KG1 (cell line): ENCODE data around the gene PDK4.
"Not testable (repeated sequence)": the region's sequence is repeated elsewhere in the genome, so short reads cannot be mapped to it uniquely, and the experiment has no call there.

Experiments
- DNase-seq: peaks from one replicate; lab custom pipeline; 2025; lab: John Stamatoyannopoulos, UW

PDK4 gene

GRCh38 chr7:95604811-95605210, 8.5 kb upstream of the PDK4 start:
- not testable (repeated sequence) for DNase-seq

DNA sequence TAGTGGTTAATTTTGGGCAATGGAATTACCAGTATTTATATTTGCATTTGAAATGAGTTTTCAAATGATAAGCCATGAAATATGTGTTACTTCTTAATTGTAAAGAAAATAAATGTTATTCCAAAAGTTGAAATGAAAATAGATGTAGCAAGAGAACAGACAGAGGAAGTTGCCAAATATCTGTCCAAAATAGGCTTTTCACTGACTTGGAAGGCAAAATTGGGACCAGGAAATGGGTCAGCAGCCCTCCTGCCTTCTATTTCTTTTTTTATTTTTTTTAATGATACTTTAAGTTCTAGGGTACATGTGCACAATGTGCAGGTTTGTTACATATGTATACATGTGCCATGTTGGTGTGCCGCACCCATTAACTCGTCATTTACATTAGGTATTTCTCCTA, 8.1 kb upstream of the PDK4 start:
- DNase-seq = not testable (repeated sequence)

DNA sequence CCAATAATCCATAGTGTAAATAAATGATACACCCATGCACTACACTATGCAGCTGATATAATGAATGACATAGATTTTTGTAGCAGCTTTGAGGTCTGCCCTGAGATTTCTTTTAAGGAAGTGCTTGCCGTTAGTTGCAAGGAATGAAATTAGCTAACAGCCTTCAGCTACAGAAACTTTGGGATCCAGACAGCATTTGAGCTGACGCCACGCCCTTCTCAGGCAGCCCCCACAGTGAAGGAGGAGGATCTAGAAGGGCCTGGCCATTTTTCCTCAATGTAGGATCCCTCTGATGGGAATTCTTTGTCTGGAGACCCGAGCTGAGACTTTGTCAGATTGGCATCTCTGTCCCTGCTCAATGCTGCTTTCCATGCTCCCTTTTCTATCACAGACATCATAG, 6.1 kb upstream of the PDK4 start:
- DNase-seq = no peak

- no peak for DNase-seq
Observed at GRCh38 chr7:95601316-95601715, 5.0 kb upstream of the PDK4 start.

- DNase-seq = no peak
Observed at GRCh38 chr7:95599069-95599468, 2.8 kb upstream of the PDK4 start.

GRCh38 chr7:95598511-95598910, 2.2 kb upstream of the PDK4 start:
- no peak for DNase-seq

DNA sequence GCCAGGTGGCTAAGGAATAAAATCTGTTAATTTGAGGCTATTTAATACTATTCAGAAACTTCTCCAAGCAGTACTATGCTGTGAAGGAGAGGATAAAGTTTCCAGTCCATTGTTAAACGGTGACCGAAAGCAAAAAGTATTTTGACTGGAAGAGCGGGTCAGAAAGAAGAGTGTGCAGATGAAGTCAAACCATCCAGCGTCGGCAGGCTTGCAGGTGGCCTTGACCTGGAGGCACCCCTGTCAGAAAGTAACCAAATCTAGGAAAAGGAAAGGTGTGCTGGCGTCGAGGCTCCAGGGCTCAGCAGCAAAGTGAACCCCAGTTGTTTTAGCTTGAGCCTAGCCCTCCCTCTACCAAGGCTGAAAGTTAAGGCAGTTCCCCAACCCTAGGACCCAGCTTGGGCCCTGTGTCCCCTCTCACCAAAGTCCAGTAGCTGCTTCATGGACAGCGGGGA, 544 bp downstream of the PDK4 start:
- no peak for DNase-seq

- DNase-seq = no peak
Observed at GRCh38 chr7:95594185-95594584, 2.1 kb downstream of the PDK4 start.

- DNase-seq = no peak
Observed at GRCh38 chr7:95593343-95593742, 3.0 kb downstream of the PDK4 start.

DNA sequence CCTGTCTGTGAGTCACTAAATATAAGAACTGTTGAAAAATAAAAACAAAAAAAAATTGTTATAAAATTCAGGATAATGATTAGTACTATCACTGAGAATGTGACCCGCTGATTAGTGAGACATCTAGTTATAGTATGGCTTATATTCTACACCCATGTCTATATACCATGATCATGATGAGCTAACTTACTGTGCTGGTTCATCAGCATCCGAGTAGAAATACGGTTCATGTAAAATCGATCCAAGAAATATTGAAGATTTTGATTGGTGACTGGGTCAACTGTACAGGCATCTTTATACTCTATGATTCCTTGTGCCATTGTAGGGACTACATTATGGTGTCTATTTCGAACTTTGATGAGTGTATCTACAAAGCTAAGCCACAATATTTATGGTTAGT, 3.7 kb downstream of the PDK4 start:
- no peak for DNase-seq

- DNase-seq = no peak
Observed at GRCh38 chr7:95590387-95591248, 5.7 kb downstream of the PDK4 start.

- no peak for DNase-seq
Observed at GRCh38 chr7:95589766-95590165, 6.5 kb downstream of the PDK4 start.

DNA sequence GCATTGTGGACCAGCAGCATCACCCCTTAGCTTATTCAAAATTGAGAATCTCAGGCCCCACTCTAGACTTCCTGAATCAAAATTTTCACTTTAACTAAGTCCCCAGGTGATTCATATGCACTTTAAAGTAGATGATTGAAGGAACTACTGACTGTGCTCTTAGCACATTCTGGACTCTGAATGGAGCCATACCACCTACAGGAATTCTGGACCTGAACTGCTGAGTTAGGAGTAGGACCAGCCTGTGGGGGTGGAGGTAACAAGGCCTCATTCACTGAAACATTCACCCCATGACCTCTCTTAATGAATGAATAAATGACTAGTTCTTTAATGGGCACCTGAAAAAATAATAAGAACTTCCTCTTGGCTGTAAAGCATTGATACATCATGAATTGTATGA, 7.3 kb downstream of the PDK4 start:
- DNase-seq = no peak

GRCh38 chr7:95586951-95587301, 9.4 kb downstream of the PDK4 start:
- no peak for DNase-seq

DNA sequence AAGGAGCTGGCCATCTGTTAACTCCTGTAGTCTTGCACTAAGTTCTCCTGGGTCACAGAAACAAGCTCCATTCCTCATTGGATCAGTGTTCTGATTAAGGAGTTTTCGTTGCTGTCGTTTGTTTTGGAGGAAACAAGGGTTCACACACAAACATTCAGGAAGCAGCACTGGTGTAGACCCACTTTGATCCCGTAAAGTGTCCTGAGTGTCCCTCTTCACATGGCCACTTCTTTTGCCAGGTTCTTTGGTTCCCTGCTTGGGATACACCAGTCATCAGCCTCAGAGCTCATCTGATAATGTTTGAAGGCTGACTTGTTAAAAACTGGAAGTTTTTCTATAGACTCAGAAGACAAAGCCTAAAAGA, 10.9 kb downstream of the PDK4 start:
- DNase-seq = no peak

- DNase-seq = no peak
Observed at GRCh38 chr7:95584769-95585425, 11.4 kb downstream of the PDK4 start.

GRCh38 chr7:95583834-95584621, 12.3 kb downstream of the PDK4 start:
- no peak for DNase-seq

GRCh38 chr7:95582578-95583293, 13.6 kb downstream of the PDK4 start:
- DNase-seq = no peak

DNA sequence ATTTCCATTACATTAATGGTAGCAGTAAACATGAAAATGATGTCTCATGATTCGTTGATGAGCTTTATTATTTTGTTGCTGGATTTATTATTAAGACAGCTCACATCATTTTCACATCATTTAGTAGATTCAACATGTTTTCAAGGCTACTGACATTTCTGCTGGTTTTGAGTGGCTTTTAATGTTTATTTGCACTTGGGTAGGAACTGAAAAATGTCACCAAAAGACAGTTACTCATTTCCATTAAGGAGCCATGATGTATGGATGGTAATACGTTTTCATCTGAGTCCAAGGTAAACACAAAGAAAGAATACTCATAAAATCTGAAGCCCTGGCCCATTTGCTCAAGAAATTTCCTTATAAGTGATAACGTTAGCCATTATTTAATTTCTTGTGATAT, 14.8 kb downstream of the PDK4 start:
- no peak for DNase-seq

GRCh38 chr7:95579318-95579717, 17.0 kb downstream of the PDK4 start:
- no peak for DNase-seq

DNA sequence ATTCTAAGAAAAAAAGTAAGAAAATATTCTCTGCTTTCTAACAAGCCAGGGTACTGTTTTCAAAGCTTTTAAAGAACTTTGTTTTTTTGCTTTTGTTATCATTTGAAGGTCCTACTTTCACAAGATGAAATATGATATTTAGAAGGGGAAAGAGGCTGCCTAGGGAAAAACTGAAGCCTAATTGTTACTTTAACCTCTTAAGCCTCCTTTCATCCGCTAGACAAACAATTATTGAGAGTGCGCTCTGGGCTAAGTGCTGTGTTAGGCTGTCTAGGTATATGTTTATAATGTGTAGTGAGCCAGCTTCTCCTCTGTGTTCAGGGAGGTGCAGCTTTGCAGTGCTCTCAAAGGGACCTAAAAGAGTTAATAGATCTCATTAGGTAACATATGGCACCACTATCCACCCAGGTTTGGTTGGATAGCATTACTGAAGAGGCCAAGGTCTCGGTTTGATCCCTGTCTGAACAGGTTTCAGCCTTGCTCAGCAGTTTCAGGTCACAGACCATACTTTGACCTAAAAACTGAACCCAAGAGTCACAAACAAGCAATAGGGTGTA, 17.9 kb downstream of the PDK4 start:
- DNase-seq = no peak

- no peak for DNase-seq
Observed at GRCh38 chr7:95577137-95577536, 19.2 kb downstream of the PDK4 start.
